ENCODE data around the gene AP5Z1.

The AP5Z1 gene

DNA sequence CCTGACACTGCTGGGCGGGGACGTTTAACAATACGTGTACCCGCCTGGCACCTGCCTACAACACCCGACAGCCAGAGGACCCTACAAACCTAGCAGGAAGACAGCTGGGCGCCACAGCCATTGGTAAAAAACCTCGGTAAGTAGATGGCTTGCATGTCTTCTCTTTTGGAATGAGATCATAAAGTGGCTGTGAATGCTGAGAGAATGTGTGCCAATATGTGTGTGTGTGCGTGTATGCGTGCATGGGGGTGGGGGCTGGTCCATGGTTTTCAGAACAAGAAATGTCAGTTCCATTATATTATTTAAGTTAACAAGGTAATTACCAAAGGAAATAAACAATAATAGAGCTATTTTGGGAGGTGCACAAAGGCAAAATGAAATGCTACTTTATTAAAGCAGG, 47.3 kb downstream of the AP5Z1 start:
- no peak for DNase-seq (ENCODE audit: low spot score)

DNA sequence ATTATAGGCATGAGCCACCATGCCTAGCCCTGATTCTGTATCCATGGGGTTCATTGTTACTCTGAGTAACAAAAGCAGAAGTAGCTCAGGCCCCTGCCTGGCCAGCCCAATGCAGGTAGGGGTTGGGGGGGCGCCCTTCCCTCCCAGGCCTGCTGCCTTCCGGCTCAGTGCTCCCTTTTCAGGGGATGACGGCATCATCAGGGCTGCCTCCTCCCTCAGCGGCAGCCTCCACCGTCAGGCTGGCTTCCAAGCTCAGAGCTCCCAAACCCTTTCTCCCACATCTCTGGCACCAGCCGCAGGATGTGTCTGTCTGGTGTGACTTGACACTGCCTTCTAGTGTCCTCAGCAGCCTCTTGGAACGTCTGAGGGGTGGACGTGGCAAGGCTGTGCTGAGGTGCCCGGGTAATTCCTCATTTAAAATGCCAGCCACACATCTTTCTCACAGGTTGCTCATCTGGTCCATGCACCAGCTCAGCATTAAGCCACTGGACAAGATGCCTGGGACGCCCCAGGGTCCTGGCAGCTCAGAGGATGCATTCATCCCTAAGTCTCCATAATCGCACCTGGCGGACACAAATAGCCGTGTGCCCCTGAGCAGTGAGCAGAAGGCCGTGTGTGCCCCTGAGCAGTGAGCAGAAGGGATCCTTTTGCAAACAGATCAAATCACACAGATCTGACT, 48.2 kb downstream of the AP5Z1 start:
- no peak for DNase-seq (ENCODE audit: low spot score)

GRCh38 chr7:4824120-4824775, 48.8 kb downstream of the AP5Z1 start:
- DNase-seq (ENCODE audit: low spot score): no peak

- DNase-seq (ENCODE audit: low spot score): no peak
Measured at GRCh38 chr7:4825081-4825480, 49.7 kb downstream of the AP5Z1 start.

DNA sequence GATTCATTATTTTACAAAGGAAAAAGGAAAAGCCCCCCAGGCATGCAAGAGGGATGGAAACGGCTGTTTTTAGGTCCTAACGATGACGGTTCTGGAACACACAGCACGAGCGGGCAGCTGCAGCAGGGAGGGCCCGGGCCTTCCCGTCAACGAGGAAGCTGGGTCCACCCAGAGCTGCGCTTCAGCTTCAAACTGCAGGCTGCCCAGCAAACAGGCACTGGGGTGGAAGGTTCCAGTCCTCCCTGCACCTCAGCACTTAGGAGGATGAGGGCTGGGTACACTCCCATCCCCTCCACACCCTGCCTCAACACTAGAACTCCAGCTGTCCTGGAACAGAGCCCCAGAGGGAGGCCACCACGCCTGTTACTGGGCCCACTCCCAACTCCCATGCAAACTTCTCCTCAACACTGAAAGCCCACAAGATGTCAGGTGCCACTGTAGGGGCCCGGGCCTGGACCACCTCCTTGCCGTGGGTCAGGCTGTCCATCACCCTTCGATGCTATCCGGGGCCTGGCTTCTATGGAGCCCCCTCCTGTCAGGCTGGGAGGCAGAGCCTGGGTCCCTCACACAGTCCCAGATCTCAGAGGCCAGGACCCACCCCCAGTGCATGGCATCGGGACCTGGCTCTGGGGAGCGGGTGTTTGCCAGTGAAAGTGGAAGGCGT, 53.4 kb downstream of the AP5Z1 start:
- DNase-seq (ENCODE audit: low spot score): no peak

DNA sequence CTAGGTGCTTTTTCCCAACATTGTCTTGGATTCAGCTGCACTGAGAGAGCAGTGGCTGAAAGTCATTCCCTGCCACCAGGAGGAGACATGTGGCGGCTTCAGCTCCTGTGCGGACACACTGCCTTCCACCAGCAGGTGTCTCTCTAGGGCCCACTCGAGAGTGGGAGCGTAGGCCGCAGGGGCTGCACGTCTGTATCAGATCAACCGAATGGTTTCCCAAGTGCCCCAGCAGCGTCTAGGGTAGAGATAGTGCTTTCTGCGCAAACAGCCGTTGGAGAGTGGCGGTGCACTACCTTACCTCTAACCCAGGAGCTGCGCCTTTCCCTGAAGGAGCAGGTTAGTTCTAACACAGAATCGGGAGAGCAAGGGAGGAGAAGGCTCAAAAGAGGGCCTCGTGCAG, 54.8 kb downstream of the AP5Z1 start:
- peak; percentile 65 for DNase-seq (ENCODE audit: low spot score)

GRCh38 chr7:4831723-4832495, 56.5 kb downstream of the AP5Z1 start:
- no peak for DNase-seq (ENCODE audit: low spot score)

DNA sequence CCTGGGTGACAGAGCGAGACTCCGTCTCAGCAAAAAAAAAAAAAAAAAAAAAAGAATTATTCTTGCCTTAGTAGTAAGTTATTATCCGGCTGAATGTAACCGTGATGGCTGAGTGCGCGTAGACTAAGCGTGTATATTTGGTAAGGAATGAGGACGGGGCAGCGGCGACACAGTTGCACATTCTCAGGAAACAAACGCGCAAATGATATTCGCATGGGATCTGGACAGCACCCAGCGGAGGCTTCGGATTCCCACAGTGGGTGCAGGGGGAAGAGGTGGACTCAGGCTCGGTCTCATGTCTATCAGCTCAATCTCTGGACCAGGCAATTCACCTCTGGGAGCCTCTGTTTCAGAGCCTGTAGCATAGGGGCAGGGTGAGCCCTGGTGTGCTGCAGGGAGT, 57.3 kb downstream of the AP5Z1 start:
- DNase-seq (ENCODE audit: low spot score): no peak

- DNase-seq (ENCODE audit: low spot score): no peak
Measured at GRCh38 chr7:4833176-4833575, 57.8 kb downstream of the AP5Z1 start.

DNA sequence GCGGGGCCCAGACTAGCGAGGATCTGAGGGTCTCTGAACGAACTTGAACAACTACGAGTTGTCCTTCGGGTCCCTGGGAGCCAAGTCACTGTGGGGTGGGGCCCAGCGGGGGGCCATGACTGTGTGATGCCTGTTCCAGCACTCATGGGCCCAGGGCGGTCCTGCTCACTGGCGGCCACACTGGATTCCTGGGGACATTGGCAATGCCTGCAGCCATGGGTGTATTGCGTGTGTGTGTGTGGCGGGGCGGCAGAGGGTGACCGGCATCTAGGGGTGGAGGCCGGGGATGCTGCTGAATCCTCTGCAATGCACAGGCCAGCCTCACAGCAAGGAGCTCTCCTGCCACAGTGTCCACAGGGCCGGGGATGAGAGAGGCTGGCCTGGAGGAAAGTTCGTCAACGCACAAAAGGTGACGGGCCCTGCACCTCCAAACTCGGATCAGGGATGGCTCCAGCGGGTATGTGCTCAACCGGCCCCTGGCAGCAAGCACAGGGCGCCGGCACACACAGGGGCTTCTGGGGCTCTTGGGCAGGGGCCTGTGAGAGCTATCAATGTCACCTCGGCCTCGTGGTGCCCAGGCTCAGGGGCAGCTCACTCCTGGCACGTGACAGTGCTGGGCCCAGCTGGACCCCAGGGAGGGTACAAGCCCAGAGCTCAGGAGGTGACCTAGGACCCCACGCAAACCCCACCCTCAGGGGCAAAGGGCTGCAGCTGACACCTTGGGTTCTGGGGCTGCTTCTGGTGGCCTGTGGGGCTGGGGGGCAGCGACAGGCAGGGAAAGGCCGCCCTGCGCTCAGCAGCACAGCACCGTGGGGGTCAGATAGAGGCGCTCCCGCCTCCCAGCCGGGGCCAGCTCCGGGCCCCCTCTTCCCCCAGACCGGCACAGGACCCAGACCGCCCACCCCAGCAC, 58.5 kb downstream of the AP5Z1 start:
- DNase-seq (ENCODE audit: low spot score): no peak

DNA sequence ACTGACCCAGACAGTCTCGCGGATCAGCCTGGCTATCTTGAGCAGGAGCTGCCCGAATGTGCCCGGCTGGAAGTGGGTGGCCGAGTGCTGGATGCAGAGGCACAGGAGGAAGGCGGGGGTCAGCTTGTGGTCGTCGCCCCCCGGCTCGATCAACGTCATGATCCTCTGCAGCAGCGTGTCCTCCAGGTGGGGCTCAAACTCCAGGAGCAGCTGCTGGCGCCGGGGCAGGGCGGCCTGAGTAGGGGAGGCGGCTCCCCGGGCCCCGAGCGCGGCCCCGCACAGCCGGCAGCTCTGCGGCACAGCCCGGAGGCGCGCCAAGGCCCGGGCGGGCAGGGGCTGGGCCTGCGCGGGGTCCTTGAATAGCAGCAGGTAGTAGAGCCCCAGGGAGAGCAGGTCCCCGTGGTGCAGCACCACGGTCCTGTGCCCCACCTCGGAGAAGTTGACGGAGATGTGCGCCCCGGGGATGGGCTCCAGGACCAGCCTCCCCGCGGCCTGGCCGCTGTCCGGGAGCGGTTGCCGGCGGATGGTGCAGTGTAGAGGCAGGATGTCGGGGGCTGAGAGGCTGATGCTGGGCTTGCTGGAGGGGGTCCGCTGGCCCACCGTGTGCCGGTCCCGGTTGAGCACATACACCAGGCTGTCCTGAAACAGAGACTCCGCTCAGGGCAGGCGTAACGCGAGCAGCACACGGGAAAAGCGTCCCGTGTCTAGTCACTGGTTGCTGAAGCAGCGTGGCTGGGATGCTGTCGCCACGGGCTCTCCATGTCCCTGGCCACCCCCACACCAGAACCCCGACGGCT, 59.4 kb downstream of the AP5Z1 start:
- no peak for DNase-seq (ENCODE audit: low spot score)

DNA sequence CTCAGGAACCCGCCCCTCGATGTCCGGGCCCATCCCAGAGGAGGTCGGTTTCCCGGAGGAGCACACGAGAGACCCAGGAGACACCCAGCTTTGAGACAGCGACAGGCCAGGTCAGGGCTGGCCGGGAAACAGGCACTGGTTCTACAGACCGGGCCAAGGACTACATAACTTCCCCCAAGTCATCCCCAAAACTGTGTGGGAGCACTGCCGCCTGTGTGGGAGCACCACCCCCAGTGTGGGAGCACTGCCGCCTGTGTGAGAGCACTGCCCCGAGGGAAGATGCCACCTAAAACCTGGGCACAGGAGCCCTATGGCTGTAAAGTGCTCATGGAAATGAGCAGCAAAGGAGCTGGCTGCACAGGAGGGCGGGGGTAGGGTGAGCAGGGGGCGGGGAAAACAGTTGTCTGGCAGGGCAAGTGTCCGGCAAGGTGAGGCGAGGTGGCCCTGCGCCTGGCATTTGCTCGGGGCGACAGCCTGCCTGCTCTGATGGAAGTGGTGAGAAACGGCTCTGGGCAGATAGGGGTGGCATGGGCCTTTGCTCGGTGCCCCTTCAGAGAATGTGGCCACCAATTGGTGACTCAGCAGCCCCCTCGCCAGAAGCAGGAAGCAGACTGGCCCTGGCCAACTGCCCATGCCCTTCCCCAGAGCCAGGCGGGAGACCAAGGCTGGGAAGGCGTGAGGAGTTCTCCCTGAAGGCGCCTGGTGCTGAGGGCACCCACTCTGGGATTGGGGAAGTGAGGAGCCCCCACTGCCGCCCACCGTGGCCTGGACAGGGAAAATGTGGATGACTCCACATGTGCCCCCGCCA, 60.2 kb downstream of the AP5Z1 start:
- no peak for DNase-seq (ENCODE audit: low spot score)

GRCh38 chr7:4836206-4836661, 60.8 kb downstream of the AP5Z1 start:
- DNase-seq (ENCODE audit: low spot score): no peak

DNA sequence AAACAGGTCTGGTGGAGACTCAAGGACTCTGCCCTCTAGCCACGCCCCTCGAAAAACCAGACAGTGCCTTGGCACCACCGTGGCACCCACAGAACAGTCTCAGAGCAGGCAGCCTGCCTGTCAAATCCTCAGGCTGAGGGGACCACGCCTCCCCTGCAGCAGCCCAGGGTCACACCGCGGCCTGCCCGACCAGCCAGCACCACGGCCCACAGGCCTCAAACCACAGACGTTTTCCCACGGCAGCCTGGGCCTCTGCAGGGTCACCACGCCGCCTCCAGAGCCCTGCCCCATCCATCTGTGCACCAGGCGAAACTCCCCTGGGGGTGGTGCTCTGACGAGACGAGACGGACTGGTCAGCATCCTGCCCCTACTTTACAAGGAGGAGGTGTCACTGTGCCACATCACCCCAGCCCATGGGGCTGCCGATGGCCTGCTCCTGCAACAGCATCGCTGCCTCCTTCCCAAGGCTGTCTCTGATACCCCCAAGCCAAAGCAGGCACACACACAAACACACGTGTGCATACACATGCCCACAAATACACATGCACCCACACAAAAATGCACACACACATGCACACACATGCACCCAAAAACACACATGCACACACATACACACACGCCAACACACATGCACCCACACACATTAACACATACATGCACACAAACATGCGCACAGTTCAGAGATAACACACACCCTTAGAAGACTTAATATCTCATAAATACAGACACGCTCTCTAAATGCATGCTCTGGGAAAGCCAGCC, 61.8 kb downstream of the AP5Z1 start:
- no peak for DNase-seq (ENCODE audit: low spot score)

GRCh38 chr7:4837803-4838625, 62.6 kb downstream of the AP5Z1 start:
- DNase-seq (ENCODE audit: low spot score): no peak

DNA sequence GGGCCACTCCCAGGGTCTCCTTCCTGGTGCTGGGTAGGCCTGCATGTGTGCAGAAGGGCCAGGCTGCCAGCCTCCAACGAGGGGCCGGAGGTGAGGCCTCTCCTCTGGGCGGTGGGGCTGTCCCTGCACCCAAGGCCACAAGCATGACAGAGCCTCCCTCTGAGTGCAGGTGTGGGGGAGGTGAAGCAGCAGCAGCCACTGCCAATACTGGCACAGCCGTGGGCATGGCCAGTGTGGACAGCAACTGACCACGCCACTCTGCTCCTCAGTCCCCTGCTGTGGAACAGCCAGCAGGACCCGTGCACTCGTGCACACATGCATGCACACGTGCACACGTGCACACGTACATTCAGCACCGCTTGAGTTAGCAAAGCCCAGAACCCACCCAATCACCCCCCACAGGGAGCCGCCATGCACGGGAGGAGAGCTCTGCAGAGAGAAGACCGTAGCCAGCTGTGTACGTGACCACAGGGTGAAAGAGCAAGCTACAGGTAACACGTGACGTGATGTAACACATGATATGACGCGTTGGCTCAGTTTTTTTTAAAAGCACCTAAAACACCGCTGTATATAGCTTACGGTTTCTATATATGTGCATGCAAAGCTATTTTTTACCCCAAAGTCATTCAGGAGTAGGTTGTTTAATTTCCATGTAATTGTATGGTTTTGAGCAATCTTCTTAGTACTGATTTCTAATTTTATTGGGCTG, 63.4 kb downstream of the AP5Z1 start:
- no peak for DNase-seq (ENCODE audit: low spot score)

DNA sequence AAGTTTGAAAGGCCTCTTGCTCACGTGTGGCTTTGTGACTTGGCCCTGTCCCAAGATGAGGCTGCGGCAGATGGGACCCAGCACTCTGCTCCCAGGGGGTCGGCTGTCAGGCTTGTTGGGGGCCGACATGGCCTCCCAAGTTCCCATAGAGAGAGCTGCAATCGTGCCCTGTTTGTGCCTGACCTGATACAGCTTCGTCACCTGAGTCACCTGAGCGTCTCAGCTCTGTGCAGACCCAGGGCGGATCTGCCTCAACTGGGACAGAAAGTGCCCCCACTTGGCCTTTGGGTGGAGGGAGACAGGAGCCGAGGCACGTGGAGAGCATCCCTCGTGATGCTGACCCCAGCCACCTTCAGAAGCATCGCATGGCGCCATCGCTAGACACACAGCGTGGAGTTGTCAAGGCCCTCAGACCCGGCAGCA, 64.7 kb downstream of the AP5Z1 start:
- DNase-seq (ENCODE audit: low spot score): no peak

Measured in activated CD4-positive, alpha-beta T cell treated with anti-CD3 and anti-CD28 coated beads, Interleukin-2, Interleukin-4, amounts not matched to agents 100 ng/mL and 50 ng/mL, durations not matched to agents 16 hours and 8 hours (primary cell).